HCT116 (cell line): Measurements from ENCODE around the gene EIF2AK3. TPM values are rescaled to one million over a fixed set of nuclear protein-coding genes. Genes with fewer than 3 reads are reported as not detected.
A peak's percentile ranks its signal among the peaks of the same experiment; 100 is the strongest.

Experiments used
- ATAC-seq: fragments of 200-7000 bp; cut with Tn5 transposase; 2 replicates; pipeline ENCODE4 v1.9.1; 2020; ENCODE audit warnings: mild to moderate bottlenecking, moderate library complexity
- BruUV-seq: library from RNA; stranded (reverse); fragments of 400-500 nt; replicated peaks from 2 replicates; lab custom pipeline; 2021; lab: Mats Ljungman, UMichigan
- CTCF ChIA-PET: fragments of 300-600 bp; sonication (Branson Sonifier 250); formaldehyde crosslinking; loops from one replicate; lab custom pipeline; 2021; ENCODE audit warnings: antibody characterized with exemption; lab: Charles Lee
- POLR2A ChIA-PET: fragments of 300-600, 350-600 bp; sonication (Branson Sonifier 250); formaldehyde crosslinking; loops from one replicate; lab custom pipeline; 2021; ENCODE audit warnings: antibody characterized with exemption; lab: Charles Lee
- RAD21 ChIA-PET, 2 experiments: fragments of 300-600 bp; sonication (Branson Sonifier 250); formaldehyde crosslinking; loops; one replicate each; lab custom pipeline; 2023; ENCODE audit warnings: low total read pairs in 2 of 2; ENCODE audit not compliant: uncharacterized antibody in 2 of 2, unreplicated experiment in 2 of 2, low non-redundant PET in 1 of 2; lab: Charles Lee
- DNase-seq: peaks from one replicate; pipeline ENCODE4 v3.0.0-alpha.2; 2010; ENCODE audit warnings: low read depth, low spot score
- H2AFZ ChIP-seq: fragments of 200-600 bp; shearing (Covaris generic), sonication (generic); 2 replicates; pipeline ENCODE4 v1.6.1; 2017; ENCODE audit warnings: low read depth, mixed run types, mixed read lengths, antibody characterized with exemption, low read length; ENCODE audit not compliant: poor library complexity, severe bottlenecking
- H3K27ac ChIP-seq: 2 replicates; pipeline ENCODE4 v1.5.1; 2012; ENCODE audit warnings: low read depth, low read length
- H3K27me3 ChIP-seq: fragments of 200-600 bp; sonication (generic); 2 replicates; pipeline ENCODE4 v1.6.1; 2016; ENCODE audit warnings: mixed run types, low read length, mixed read lengths; ENCODE audit not compliant: insufficient read depth
- H3K36me3 ChIP-seq, 2 experiments: fragments of 200-500 bp in 1 of 2; fragments of 200-600 bp in 1 of 2; sonication (Bioruptor generic) in 1 of 2; sonication (generic) in 1 of 2; 2 replicates each; pipeline versions ENCODE4 v1.5.1 to v1.6.1; 2014 to 2016; ENCODE audit warnings: low read length in 2 of 2, inconsistent platforms in 1 of 2, mixed read lengths in 1 of 2, mixed run types in 1 of 2; ENCODE audit not compliant: insufficient read depth in 2 of 2, control insufficient read depth in 1 of 2
- H3K4me1 ChIP-seq, 2 experiments: fragments of 200-600 bp in 1 of 2; sonication (generic) in 1 of 2; 2 replicates each; pipeline versions ENCODE4 v1.5.1 to v1.6.1; 2012 to 2017; ENCODE audit warnings: low read length in 2 of 2, inconsistent platforms in 1 of 2, mild to moderate bottlenecking in 1 of 2, mixed read lengths in 1 of 2, mixed run types in 1 of 2, moderate library complexity in 1 of 2; ENCODE audit not compliant: insufficient read depth in 2 of 2, control insufficient read depth in 1 of 2
- H3K4me2 ChIP-seq: fragments of 200-600 bp; sonication (generic); 2 replicates; pipeline ENCODE4 v1.6.1; 2017; ENCODE audit warnings: mixed run types, low read length, mixed read lengths
- H3K4me3 ChIP-seq, 2 experiments: fragments of 200-600 bp in 1 of 2; sonication (generic) in 1 of 2; replicated peaks in 1 of 2; 2 replicates each; pipeline ENCODE4 v1.5.1; 2011 to 2016; ENCODE audit warnings: low read length in 2 of 2, control low read depth in 1 of 2, low read depth in 1 of 2, mild to moderate bottlenecking in 1 of 2, mixed read lengths in 1 of 2, mixed run types in 1 of 2
- H3K79me2 ChIP-seq: fragments of 200-600 bp; sonication (generic); 2 replicates; pipeline ENCODE4 v1.6.1; 2017; ENCODE audit warnings: mild to moderate bottlenecking, mixed run types, low read length, moderate library complexity, mixed read lengths; ENCODE audit not compliant: insufficient read depth
- H3K9ac ChIP-seq: fragments of 200-600 bp; sonication (generic); 2 replicates; pipeline ENCODE4 v1.6.1; 2016; ENCODE audit warnings: low read length, mixed read lengths
- H3K9me2 ChIP-seq: fragments of 200-600 bp; sonication (generic), shearing (Covaris generic); 2 replicates; pipeline ENCODE4 v1.6.1; 2017; ENCODE audit warnings: mixed run types, mild to moderate bottlenecking, moderate library complexity; ENCODE audit not compliant: insufficient read depth
- H3K9me3 ChIP-seq, 2 experiments: fragments of 200-500 bp in 1 of 2; fragments of 200-600 bp in 1 of 2; sonication (Bioruptor generic) in 1 of 2; sonication (generic) in 1 of 2; 2 replicates each; pipeline ENCODE4 v1.6.1; 2014 to 2017; ENCODE audit warnings: low read length in 2 of 2, mixed read lengths in 2 of 2, inconsistent platforms in 1 of 2, low read depth in 1 of 2, mild to moderate bottlenecking in 1 of 2, mixed run types in 1 of 2, moderate library complexity in 1 of 2; ENCODE audit not compliant: control insufficient read depth in 1 of 2, insufficient read depth in 1 of 2
- H4K20me1 ChIP-seq: fragments of 200-600 bp; sonication (generic), shearing (Covaris generic); 2 replicates; pipeline ENCODE4 v1.6.1; 2017; ENCODE audit warnings: mixed run types, mild to moderate bottlenecking, moderate library complexity; ENCODE audit not compliant: insufficient read depth
- CEBPB ChIP-seq: IDR thresholded peaks from 2 replicates; pipeline ENCODE4 v1.6.1; 2012; ENCODE audit warnings: low read depth
- CTCF ChIP-seq, 3 experiments: fragments of 200-600 bp in 1 of 3; sonication (generic) in 1 of 3; IDR thresholded peaks in 2 of 3; conservative IDR thresholded peaks in 1 of 3; 2 replicates each; pipeline ENCODE4 v1.5.1; 2012 to 2017; ENCODE audit warnings: low read depth in 2 of 3, low read length in 2 of 3, antibody characterized with exemption in 1 of 3, borderline replicate concordance in 1 of 3, control low read depth in 1 of 3, mild to moderate bottlenecking in 1 of 3, mixed read lengths in 1 of 3, mixed run types in 1 of 3, moderate library complexity in 1 of 3; ENCODE audit not compliant: insufficient read depth in 1 of 3
- EGR1 ChIP-seq: IDR thresholded peaks from 2 replicates; pipeline ENCODE4 v1.6.1; 2012; ENCODE audit warnings: low read depth
- EZH2 ChIP-seq: fragments of 200-600 bp; sonication (generic); IDR thresholded peaks from 2 replicates; pipeline ENCODE4 v1.6.1; 2017; ENCODE audit warnings: antibody characterized with exemption, mixed run types
- EZH2phosphoT487 ChIP-seq: fragments of 200-600 bp; IDR thresholded peaks from 2 replicates; pipeline ENCODE4 v1.6.1; 2018; ENCODE audit warnings: antibody characterized with exemption, borderline replicate concordance
- POLR2A ChIP-seq: IDR thresholded peaks from 2 replicates; pipeline ENCODE4 v1.7.0; 2011; ENCODE audit warnings: borderline replicate concordance; ENCODE audit not compliant: insufficient read depth, insufficient read length; ENCODE audit errors: extremely low read depth
- RAD21 ChIP-seq: IDR thresholded peaks from 2 replicates; pipeline ENCODE4 v1.6.1; 2012; ENCODE audit warnings: low read depth, mild to moderate bottlenecking
- REST ChIP-seq: IDR thresholded peaks from 2 replicates; pipeline ENCODE4 v1.6.1; 2012; ENCODE audit warnings: low read depth
- SIN3A ChIP-seq: IDR thresholded peaks from 2 replicates; pipeline ENCODE4 v1.6.1; 2012; ENCODE audit warnings: low read depth
- SP1 ChIP-seq: IDR thresholded peaks from 2 replicates; pipeline ENCODE4 v1.6.1; 2012; ENCODE audit warnings: low read depth
- TCF7L2 ChIP-seq: IDR thresholded peaks from 2 replicates; pipeline ENCODE4 v1.7.0; 2011; ENCODE audit warnings: borderline replicate concordance, inconsistent platforms; ENCODE audit not compliant: insufficient read depth, insufficient read length; ENCODE audit errors: extremely low read depth
- YY1 ChIP-seq: IDR thresholded peaks from 2 replicates; pipeline ENCODE4 v1.6.1; 2011; ENCODE audit warnings: low read length, low read depth, moderate library complexity, mild to moderate bottlenecking; ENCODE audit not compliant: insufficient replicate concordance; ENCODE audit errors: extremely low read depth
- ZBTB33 ChIP-seq: IDR thresholded peaks from 2 replicates; pipeline ENCODE4 v1.6.1; 2011; ENCODE audit warnings: mild to moderate bottlenecking, low read length, moderate library complexity; ENCODE audit not compliant: insufficient replicate concordance; ENCODE audit errors: extremely low read depth
- ZFX ChIP-seq: fragments of 450-650 bp; IDR thresholded peaks from 2 replicates; pipeline ENCODE4 v1.6.1; 2017
- ZNF274 ChIP-seq: fragments of 200-500 bp; sonication (Bioruptor generic); IDR thresholded peaks from 2 replicates; pipeline ENCODE4 v1.6.1; 2014; ENCODE audit warnings: mild to moderate bottlenecking, low read depth, low read length, inconsistent platforms
- intact Hi-C: fragments of 100-400 bp; cut with micrococcal nuclease; formaldehyde crosslinking; loops from 2 replicates; pipeline ENCODE4 v1.10.0; 2022
- total RNA-seq: library from RNA; stranded (reverse); gene quantifications from one replicate; pipeline ENCODE4 v1.2.1, GENCODE V29; 2021; ENCODE audit not compliant: unreplicated experiment

Gene EIF2AK3
- total RNA-seq, 1 experiment from 2014 or later = 8.9 TPM

- no peaks in the 10 kb centered on the region for H3K27me3 ChIP-seq
- no peak overlapping the region for H2AFZ ChIP-seq
- H3K4me3 ChIP-seq = no peak overlapping the region
- no peaks in the 10 kb centered on the region for H3K36me3 ChIP-seq
- ChIA-PET POLR2A (no interaction called here), CTCF (no interaction called here), RAD21 (no interaction called here)
- no peak overlapping the region for H3K27ac ChIP-seq
- no TSS peak for BruUV-seq
- no peak overlapping the region for H3K9ac ChIP-seq
- intact Hi-C loops = no loop called here
- H3K4me1 ChIP-seq = peaks cover 20 to 37% of the 10 kb centered on the region in 2 experiments
- TF ChIP-seq EGR1 = no peak
- TF ChIP-seq EZH2phosphoT487 = no peak
- TF ChIP-seq ZFX = no peak
- TF ChIP-seq REST = no peak
- TF ChIP-seq TCF7L2 = no peak
- TF ChIP-seq SIN3A = no peak
- TF ChIP-seq YY1 = no peak
- TF ChIP-seq CEBPB = no peak
- no peak for TF ChIP-seq RAD21
- no peak for TF ChIP-seq ZBTB33
- no peak for TF ChIP-seq CTCF (IDR thresholded peaks at IDR 0.05 in 2 of 3, conservative IDR thresholded peaks at IDR 0.05 in 1 of 3; ENCODE audit: borderline replicate concordance in 1 of 3, insufficient read depth in 1 of 3, low read depth in 2 of 3, low read length in 2 of 3)
- no peak for TF ChIP-seq ZNF274
- no peak for TF ChIP-seq POLR2A
- no peak for TF ChIP-seq SP1
- TF ChIP-seq EZH2 = no peak
- H3K9me3 ChIP-seq = no peaks in the 10 kb centered on the region
- 0 out of 2 replicates have a peak, but pooled peaks cover 3% of the 10 kb centered on the region for H4K20me1 ChIP-seq
- H3K79me2 ChIP-seq = no peaks in the 10 kb centered on the region
- peak overlapping the region; percentile 35 for H3K4me2 ChIP-seq
- DNase-seq (no peak), ATAC-seq (no peak)
- H3K9me2 ChIP-seq = no peaks in the 10 kb centered on the region
Observed at GRCh38 chr2:88603146-88603545, 24.1 kb downstream of the EIF2AK3 start.
